Measurements from ENCODE around the gene CAMTA1. TPM values are rescaled to one million over a fixed set of nuclear protein-coding genes. Genes with fewer than 3 reads are reported as not detected.

Gene CAMTA1
- total and polyA plus RNA-seq, 8 donors: 42.8 to 213 (median 118) TPM

DNA sequence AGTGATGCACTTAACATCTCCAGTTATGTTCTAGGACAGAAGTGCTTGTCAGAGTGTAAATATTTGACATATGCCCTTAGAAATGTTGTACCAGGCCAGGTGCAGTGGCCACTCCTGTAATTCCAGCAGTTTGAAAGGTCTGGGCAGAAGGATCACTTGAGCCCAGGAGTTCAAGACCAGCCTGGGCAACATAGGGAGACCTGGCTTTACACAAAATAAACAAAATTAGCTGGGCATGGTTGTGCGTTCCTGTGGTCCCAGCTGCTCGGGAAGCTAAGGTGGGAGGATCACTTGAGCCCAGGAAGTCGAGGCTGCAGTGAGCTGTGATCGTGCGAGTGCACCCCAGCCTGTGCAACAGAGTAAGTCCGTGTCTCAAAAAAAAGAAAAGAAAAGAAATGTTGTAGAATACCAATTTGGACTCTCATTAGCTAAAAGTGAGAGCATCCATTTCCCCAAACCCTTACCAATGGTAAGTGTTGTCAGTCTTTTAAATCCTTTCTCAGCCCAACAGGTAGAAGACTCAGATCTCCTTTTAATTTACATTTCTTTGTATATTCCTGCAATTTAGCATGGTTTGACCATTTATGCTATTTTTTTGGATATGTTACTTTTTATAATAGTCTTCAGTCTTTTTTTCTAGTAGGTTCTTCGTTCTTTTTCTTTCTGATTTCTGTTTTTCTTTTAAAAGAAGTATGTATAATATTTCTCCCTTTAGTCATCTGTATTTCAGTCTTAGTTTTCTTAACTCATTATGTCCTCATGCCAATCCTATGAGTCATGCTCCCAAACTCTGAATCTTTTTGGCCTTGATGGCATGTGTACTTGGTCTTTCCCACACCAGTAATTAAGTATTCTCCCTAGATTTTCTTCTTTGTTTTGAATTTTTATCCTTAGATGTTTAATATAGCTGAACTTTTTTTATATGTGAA lies 74.4 kb downstream of the CAMTA1 start:
- intact Hi-C loops (cut with DNase I; ENCODE audit: low total_unique reads): no loop called here
- Histone ChIP-seq H3K36me3 (peaks cover 0 to 12% (median 10%) of the 10 kb centered on the region in 4 donors), H3K9me3 (no peaks in the 10 kb centered on the region), H3K4me1 (peaks cover 0 to 18% (median 9%) of the 10 kb centered on the region in 4 donors), H3K27me3 (no peaks in the 10 kb centered on the region), H3K27ac (peak overlapping the region in 2 of 5 donors; percentile 23 to 52), H3K4me3 (no peak overlapping the region)
- peak in 1 of 3 donors; percentile 20 for TF ChIP-seq POLR2AphosphoS5 (IDR thresholded peaks at IDR 0.05)
- TF ChIP-seq POLR2A (IDR thresholded peaks at IDR 0.05): no peak
- peak in 1 of 2 donors; percentile 33 for DNase-seq
- 75 to 87% (median 86%) methylated on average over 7 of the region's 7 CpGs for WGBS, 5 donors

DNA sequence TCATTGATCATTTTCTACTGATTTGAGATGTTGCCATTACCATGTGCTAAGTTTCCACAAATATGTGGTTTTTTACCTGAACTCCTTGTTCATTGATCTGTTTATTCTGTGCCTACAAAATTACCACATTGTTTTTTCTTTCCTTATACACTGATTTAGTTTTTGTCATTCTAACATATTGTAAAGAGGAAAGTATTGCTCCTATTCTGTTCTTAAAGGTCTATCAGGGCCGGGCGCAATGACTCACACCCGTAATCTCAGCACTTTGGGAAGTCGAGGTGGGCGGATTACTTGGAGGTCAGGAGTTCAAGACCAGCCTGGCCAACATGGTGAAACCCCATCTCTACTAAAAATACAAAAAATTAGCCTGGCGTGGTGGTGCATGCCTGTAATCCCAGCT lies 75.1 kb downstream of the CAMTA1 start:
- intact Hi-C loops (cut with DNase I; ENCODE audit: low total_unique reads): no loop called here
- peaks cover 0 to 18% (median 9%) of the 10 kb centered on the region in 4 donors for H3K4me1 ChIP-seq
- H3K36me3 ChIP-seq: peaks cover 0 to 10% (median 7%) of the 10 kb centered on the region in 4 donors
- no peaks in the 10 kb centered on the region for H3K9me3 ChIP-seq
- no peak overlapping the region for H3K4me3 ChIP-seq
- peak overlapping the region in 1 of 5 donors; percentile 47 for H3K27ac ChIP-seq
- TF ChIP-seq EP300 (IDR thresholded peaks at IDR 0.05): no peak
- 84 to 87% (median 84%) methylated on average over 6 of the region's 6 CpGs for WGBS, 5 donors
- no peak for DNase-seq
- H3K27me3 ChIP-seq: no peaks in the 10 kb centered on the region

DNA sequence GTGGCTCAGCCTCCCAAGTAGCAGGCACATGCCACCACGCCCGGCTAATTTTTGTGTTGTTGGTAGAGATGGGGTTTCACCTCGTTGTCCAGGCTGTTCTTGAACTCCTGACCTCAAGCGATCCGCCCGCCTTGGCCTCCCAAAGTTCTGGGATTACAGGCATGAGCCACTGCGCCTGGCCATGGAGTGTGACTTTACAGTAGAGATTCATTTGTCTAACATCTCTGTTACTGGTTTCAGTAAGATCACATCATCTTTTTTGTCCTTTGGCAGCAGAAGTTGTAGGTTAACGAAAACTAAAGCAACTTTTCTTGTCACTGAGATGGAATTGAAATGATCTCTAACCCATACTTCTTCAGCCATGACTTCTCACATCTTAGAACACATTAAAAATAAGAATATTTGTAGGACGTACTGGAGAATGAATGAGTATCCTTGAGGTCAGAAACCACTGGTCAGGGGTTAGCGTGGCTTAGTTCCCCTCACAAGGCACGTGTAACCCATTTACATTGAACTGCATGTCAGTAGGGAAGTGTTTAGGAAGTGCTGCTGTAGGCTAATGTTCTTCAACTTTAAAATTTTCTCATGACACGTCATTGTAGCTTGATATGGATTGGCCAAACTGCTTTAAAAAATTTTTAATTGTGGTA lies 75.9 kb downstream of the CAMTA1 start:
- Histone ChIP-seq H3K9me3 (no peaks in the 10 kb centered on the region), H3K27ac (no peak overlapping the region), H3K36me3 (peaks cover 0 to 10% (median 3%) of the 10 kb centered on the region in 4 donors), H3K4me3 (no peak overlapping the region), H3K27me3 (no peaks in the 10 kb centered on the region), H3K4me1 (peaks cover 0 to 18% (median 9%) of the 10 kb centered on the region in 4 donors)
- 91 to 96% (median 93%) methylated on average over 12 of the region's 12 CpGs for WGBS, 5 donors
- TF ChIP-seq, protein P1, sequence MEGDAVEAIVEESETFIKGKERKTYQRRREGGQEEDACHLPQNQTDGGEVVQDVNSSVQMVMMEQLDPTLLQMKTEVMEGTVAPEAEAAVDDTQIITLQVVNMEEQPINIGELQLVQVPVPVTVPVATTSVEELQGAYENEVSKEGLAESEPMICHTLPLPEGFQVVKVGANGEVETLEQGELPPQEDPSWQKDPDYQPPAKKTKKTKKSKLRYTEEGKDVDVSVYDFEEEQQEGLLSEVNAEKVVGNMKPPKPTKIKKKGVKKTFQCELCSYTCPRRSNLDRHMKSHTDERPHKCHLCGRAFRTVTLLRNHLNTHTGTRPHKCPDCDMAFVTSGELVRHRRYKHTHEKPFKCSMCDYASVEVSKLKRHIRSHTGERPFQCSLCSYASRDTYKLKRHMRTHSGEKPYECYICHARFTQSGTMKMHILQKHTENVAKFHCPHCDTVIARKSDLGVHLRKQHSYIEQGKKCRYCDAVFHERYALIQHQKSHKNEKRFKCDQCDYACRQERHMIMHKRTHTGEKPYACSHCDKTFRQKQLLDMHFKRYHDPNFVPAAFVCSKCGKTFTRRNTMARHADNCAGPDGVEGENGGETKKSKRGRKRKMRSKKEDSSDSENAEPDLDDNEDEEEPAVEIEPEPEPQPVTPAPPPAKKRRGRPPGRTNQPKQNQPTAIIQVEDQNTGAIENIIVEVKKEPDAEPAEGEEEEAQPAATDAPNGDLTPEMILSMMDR (IDR thresholded peaks at IDR 0.05): no peak
- intact Hi-C loops (cut with DNase I; ENCODE audit: low total_unique reads): no loop called here
- DNase-seq: no peak

DNA sequence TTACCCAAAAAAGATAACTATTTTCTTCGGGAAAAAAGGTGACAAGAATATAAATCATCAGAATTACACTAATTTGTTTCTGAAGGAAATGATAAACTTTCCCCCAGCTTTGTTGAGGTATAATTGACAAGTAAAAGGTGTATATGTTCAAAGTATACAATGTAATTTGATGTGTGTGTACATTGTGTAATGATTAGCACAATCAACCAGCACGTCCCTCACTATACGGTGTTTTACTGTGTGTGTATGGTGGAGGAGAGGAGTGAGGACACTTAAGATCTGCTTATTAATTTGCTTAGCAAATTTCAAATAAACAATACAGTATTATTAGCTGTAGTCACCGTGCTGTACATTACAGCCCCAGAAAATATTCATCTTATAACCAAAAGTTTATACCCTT lies 77.7 kb downstream of the CAMTA1 start:
- Histone ChIP-seq H3K36me3 (peaks cover 0 to 10% (median 3%) of the 10 kb centered on the region in 4 donors), H3K27ac (no peak overlapping the region), H3K4me3 (no peak overlapping the region), H3K9me3 (no peaks in the 10 kb centered on the region), H3K27me3 (no peaks in the 10 kb centered on the region), H3K4me1 (peaks cover 3 to 18% (median 8%) of the 10 kb centered on the region in 4 donors)
- intact Hi-C loops (cut with DNase I; ENCODE audit: low total_unique reads): no loop called here
- DNase-seq: no peak
- TF ChIP-seq EP300 (IDR thresholded peaks at IDR 0.05) (no peak), POLR2A (IDR thresholded peaks at IDR 0.05) (no peak)
- TF ChIP-seq, protein P1 (IDR thresholded peaks at IDR 0.05): no peak
- 56 to 74% (median 69%) methylated on average over 4 of the region's 4 CpGs for WGBS, 5 donors

DNA sequence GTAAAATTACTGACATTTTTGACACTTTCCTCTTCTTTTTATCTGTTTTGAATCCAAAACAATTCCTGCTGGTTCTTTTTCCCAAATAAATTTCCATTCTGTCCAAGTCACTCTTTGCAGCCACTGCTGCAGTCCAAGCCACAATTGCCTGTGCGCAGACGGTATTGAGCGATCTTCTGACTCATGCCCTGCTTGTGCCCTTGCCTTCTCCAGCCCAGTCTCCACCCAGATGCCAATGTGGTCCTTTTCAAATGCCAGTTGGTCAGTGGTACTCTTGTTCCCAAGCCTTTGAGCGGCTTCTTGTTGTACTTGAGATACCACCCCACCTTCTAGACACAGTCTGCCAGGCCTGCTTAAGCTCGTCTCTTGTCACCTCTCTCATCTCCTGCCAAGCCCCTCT lies 78.9 kb downstream of the CAMTA1 start:
- no peak for TF ChIP-seq POLR2AphosphoS5 (IDR thresholded peaks at IDR 0.05)
- TF ChIP-seq POLR2A (IDR thresholded peaks at IDR 0.05): no peak
- TF ChIP-seq EP300 (IDR thresholded peaks at IDR 0.05): no peak
- TF ChIP-seq, protein P1 (IDR thresholded peaks at IDR 0.05): no peak
- Histone ChIP-seq H3K4me1 (peaks cover 6 to 24% (median 14%) of the 10 kb centered on the region in 4 donors), H3K27me3 (no peaks in the 10 kb centered on the region), H3K27ac (no peak overlapping the region), H3K36me3 (peaks cover 0 to 10% (median 3%) of the 10 kb centered on the region in 4 donors), H3K9me3 (no peaks in the 10 kb centered on the region), H3K4me3 (no peak overlapping the region)
- 84 to 98% (median 96%) methylated on average over 5 of the region's 5 CpGs for WGBS, 5 donors
- intact Hi-C loops (cut with DNase I; ENCODE audit: low total_unique reads): no loop called here
- DNase-seq: no peak

All from stomach (tissue), 9 donors.